GM12878 (cell line): ENCODE data around the gene SIX5.

Experiments
- POLR2A ChIP-seq: IDR thresholded peaks from 2 replicates; pipeline ENCODE4 v1.6.1; 2011; ENCODE audit warnings: low read depth, mild to moderate bottlenecking, low read length
- TF ChIP-seq, protein P1 (sequence below): IDR thresholded peaks from 2 replicates; pipeline ENCODE4 v1.6.1; 2011; ENCODE audit warnings: mild to moderate bottlenecking, low read depth, low read length, moderate library complexity; ENCODE audit not compliant: insufficient replicate concordance

DNA sequence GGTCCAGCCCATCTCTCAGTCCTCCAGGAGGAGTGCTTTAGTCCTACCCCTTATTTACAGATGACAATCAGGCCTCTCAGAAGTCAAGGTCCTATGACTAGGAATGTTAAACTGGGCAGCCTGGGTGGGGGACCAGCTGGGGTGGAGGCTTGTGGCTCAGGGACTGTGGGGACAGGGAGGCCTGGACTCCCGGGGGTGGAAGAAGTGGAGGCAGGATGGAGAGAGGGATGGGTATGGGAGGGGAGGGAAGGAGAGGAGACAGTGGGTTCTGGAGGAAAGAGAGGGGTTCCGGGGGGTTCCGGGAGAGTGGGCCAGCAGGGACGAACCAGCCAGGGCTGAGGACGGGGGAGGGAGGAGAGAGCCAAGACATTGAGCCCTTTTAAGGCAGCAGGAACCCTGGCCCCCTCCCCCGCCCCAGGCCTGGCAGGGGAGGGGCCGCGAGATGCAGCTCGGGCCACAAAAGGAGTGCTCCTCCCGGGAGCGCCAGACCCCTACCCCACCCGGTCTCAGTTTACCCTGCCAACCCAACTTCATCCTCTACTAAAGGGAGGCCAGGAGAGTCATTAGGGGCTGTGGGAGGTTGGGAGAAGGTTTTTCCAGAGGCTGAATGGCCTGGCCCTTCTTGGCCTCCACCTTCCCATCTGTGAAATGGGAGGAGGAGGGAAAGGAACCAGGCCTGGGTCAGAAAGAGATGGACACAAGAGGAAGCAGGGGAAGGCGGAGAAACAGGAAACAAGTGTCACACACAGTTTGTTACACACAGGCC lies 11.6 kb upstream of the SIX5 start:
- TF ChIP-seq, protein P1, sequence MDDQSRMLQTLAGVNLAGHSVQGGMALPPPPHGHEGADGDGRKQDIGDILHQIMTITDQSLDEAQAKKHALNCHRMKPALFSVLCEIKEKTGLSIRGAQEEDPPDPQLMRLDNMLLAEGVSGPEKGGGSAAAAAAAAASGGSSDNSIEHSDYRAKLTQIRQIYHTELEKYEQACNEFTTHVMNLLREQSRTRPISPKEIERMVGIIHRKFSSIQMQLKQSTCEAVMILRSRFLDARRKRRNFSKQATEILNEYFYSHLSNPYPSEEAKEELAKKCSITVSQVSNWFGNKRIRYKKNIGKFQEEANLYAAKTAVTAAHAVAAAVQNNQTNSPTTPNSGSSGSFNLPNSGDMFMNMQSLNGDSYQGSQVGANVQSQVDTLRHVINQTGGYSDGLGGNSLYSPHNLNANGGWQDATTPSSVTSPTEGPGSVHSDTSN: no peak
- TF ChIP-seq POLR2A: no peak
